Measurements from ENCODE around the gene SUCLG2. TPM values are rescaled to one million over a fixed set of nuclear protein-coding genes. Genes with fewer than 3 reads are reported as not detected.
A peak's percentile ranks its signal among the peaks of the same experiment; 100 is the strongest.

SUCLG2 gene
- total RNA-seq, 1 donor from 2014 or later, result 49.9 TPM

GRCh38 chr3:67389176-67389575, 265.2 kb downstream of the SUCLG2 start:
- no peak for DNase-seq (ENCODE audit: low read depth, low spot score)

GRCh38 chr3:67388738-67389137, 265.7 kb downstream of the SUCLG2 start:
- DNase-seq (ENCODE audit: low read depth, low spot score), result no peak

DNA sequence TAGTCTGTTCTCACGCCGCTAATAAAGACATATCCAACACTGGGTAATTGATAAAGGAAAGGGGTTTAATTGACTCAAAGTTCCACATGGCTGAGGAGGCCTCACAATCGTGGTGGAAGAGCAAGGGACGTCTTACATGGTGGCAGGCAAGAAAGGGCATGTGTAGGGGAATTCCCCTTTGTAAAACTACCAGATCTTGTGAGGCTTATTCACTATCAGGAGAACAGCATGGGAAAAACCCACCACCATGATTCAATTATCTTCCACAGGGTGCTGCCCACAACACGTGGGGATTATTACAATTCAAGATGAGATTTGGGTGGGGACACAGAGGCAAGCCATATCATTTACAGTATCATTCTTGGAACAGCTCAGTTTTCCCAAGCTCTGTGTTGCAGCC, 268.0 kb downstream of the SUCLG2 start:
- no peak for DNase-seq (ENCODE audit: low read depth, low spot score)

GRCh38 chr3:67384760-67385397, 269.5 kb downstream of the SUCLG2 start:
- DNase-seq (ENCODE audit: low read depth, low spot score), result peak; percentile 10

DNA sequence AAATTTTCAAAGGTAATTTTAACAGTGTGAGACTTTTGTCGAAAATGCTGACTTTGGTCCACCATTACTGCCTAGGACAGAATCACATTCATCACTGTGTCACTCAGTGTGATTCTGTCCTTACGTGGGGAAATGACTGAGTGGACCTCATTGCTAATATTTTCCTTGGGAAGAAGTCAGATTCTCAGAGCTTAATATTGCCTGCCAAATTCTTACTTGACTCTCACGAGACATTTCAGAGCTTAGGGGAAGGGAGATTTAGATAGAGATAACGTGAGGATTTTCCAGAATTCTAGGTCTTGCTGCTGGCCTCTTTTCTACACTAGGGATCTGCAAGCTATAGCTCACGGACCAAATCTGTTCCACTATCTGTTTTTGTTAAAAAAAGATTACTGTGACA, 270.4 kb downstream of the SUCLG2 start:
- no peak for DNase-seq (ENCODE audit: low read depth, low spot score)

- no peak for DNase-seq (ENCODE audit: low read depth, low spot score)
Observed at GRCh38 chr3:67383379-67383778, 271.0 kb downstream of the SUCLG2 start.

DNA sequence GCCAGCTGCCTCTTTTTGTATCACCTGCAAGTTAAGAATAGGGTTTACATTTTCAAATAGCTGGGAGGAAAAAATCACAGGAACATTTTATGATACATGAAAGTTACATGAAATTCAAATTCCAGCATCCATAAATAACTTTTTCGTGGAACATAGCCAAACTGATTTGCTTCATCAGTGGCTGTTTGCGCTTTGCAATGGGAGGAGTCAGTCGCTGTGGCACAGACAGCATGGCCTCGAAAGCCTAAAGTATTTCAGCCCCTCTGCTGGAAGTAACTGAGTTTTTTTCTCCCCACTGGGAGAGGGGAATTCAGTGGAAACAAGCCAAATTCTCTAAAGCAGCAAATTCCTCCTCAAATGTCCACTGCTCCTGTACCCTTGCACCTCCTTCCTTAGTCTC, 271.9 kb downstream of the SUCLG2 start:
- DNase-seq (ENCODE audit: low read depth, low spot score), result no peak

GRCh38 chr3:67381667-67382272, 272.6 kb downstream of the SUCLG2 start:
- no peak for DNase-seq (ENCODE audit: low read depth, low spot score)

- no peak for DNase-seq (ENCODE audit: low read depth, low spot score)
Observed at GRCh38 chr3:67380118-67380517, 274.3 kb downstream of the SUCLG2 start.

GRCh38 chr3:67377299-67377698, 277.1 kb downstream of the SUCLG2 start:
- DNase-seq (ENCODE audit: low read depth, low spot score), result no peak

- DNase-seq (ENCODE audit: low read depth, low spot score), result no peak
Observed at GRCh38 chr3:67376416-67376815, 278.0 kb downstream of the SUCLG2 start.

DNA sequence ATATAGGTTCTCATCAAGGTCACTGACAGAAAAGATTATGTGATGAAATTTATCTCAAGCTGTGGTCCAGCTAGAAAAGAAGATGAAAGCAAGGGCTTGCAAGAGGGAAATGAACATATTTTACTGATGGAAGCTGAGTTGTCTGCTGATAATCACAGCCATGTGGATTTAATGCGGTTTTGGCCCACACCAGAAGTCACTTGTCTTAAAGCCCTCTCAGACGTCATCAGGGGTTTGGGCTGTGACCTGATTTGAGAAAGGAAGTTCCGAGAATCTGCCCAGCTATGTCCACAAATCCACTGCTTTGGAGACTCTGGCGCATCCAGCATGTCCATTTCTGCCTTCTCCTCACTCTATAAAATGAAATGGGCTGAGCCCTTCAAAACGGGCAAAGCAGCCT, 278.4 kb downstream of the SUCLG2 start:
- no peak for DNase-seq (ENCODE audit: low read depth, low spot score)

DNA sequence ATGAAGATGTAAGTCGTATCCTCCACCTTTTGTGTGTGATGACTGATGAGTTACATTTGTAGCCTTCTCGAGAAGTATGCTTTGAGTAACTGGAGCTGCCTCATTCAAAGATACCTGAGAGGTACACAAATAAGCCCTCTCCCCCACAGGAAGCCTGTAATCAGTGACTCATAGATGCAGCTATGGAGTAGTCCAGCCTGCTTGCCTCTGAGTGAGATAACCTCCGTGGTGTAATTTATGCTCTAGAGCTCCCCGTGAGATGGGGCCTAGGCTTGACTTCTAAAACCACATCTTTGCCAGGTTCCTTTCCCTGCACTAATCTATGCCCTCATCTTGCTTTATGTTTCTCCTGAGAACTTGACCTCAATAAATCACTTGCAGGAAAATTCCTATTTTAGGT, 291.7 kb downstream of the SUCLG2 start:
- no peak for DNase-seq (ENCODE audit: low read depth, low spot score)

DNA sequence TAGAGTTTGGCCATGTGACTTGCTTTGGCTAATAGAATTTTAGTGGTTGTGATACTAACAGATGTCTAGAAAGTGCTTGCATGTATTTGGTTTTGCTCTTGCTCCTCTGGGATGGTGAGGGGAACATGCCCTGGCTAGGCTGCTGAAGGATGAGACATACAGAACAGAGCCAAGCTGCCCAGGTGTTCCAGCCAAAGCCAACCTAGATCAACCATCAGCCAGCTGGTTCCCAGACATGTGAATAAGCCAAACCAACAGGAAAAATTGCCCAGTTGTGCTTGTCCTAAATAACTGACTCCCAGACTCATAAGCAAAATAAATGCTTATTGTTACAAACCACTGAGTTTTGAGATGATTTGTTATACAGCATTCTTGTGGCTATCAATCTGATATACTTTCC, 292.6 kb downstream of the SUCLG2 start:
- no peak for DNase-seq (ENCODE audit: low read depth, low spot score)

DNA sequence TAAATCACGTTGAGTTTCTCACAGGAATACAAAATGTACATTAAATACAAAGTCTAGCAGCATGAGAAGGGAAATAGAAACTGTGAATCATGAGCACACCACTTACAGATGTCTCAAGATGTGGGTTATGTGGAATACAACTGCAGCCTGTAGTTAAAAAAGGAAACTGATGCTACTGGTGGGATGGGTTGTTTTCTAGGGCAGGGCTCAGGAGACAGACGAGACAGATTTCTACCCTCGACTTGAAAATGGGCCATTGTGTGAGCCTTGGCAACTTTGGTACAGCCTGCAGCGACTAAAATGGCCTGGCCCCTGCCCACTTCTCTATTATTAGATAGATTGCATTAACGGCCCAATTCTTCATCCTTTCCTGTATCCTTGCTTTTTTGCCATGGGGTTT, 293.1 kb downstream of the SUCLG2 start:
- DNase-seq (ENCODE audit: low read depth, low spot score), result no peak

DNA sequence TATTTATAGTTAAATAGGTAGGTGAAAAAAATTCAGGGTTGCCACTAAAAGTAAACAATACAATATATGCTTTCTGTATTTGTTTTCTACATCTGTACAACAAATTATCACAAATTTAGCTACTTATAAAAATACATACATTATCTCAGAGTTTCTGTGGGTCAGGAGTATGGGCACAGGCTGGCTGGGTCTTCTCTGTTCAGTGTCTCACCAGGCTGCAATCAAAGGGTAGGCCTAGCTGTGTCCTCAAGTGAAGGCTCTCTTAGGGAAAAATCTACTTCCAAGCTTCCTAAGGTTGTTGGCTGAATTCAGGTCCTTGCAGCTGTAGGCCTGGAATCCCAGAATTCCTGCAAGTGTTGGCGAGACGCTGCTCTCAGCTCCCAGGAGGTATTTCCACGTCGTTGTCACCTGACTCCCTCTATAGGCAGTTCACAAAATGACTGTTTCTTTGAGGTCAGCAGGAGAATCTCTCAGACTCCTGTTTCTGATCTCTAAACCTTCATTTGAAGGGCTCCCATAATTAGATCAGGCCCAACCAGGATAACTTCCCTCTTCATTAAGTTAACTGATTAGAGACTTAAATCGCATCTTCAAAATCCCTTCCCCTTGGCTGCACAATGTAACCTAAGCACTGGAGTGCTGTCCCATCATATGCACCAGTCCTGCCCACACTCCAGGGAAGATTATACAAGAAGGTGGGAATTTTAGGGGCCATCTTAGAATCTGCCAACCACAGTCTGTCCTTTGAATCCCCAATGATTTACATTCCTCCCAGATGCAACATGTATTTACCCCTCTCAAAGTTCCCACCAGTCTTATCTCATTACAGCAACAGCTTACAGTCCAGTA, 296.6 kb downstream of the SUCLG2 start:
- DNase-seq (ENCODE audit: low read depth, low spot score), result no peak

GRCh38 chr3:67349551-67350174, 304.7 kb downstream of the SUCLG2 start:
- DNase-seq (ENCODE audit: low read depth, low spot score), result no peak

- no peak for DNase-seq (ENCODE audit: low read depth, low spot score)
Observed at GRCh38 chr3:67346081-67346480, 308.3 kb downstream of the SUCLG2 start.

DNA sequence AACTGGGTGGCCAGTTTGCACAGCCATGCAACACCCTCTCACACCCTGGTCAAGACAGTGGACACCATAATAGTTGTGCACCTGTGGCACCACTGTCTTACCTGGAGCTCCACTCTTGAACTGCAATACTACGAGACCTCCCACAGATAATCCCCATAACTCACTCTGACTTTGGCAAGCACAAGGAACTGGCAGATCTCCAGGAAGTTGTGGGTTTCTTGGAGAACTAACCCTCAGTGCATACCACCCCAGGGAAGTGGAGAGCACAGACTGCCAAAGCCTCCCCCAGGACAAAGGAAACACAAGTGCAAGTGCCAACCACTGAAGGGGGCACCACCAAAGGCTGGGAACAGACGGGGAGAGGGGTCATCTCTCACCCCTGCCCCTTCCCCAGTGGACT, 318.6 kb downstream of the SUCLG2 start:
- no peak for DNase-seq (ENCODE audit: low read depth, low spot score)

- DNase-seq (ENCODE audit: low read depth, low spot score), result no peak
Observed at GRCh38 chr3:67334588-67334987, 319.8 kb downstream of the SUCLG2 start.

DNA sequence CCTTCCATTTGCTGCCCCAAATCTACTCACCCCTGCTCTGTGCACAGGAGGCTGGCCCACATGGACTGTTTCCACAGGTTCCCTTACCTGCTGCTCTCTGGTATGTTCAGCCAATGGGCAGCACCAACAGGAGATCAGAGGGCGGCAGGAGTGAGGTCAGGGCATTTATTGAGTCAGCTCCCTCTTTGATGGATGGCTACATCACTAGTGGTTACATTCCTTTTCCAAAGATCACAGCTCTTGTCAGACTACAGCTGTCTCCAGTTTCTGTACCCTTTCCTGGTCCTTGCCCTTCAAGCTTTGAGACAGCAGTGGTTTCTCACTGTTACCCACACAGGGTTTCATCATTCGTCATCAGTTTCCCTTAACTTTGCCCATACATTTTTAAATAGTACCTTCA, 325.1 kb downstream of the SUCLG2 start:
- DNase-seq (ENCODE audit: low read depth, low spot score), result no peak

DNA sequence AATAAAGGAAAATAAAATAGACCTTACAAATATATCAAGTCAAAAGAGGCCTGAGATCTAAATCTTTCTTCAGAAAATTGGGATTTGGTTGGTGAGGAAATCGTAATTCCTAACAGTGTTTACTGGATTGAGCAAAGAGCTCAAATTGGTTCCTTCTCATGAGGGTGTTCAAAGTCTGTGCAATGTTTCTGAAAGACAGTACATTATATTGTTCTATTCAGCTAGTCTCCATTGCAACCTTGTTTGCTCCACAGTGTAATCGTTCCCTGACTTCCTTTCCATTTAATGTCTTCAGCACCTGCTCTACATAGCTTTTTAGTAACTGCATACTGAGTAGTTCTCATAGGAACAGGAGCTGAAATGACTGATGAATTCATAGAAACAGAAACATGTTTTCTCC, 326.8 kb downstream of the SUCLG2 start:
- no peak for DNase-seq (ENCODE audit: low read depth, low spot score)
